Measurements from ENCODE around the gene MKNK2. TPM values are rescaled to one million over a fixed set of nuclear protein-coding genes. Genes with fewer than 3 reads are reported as not detected.

MKNK2 gene
- total RNA-seq (2022; extraction: Qiagen RNA extraction), result 39.5 to 67.8 TPM (median 62.7 TPM) in 5 replicates

DNA sequence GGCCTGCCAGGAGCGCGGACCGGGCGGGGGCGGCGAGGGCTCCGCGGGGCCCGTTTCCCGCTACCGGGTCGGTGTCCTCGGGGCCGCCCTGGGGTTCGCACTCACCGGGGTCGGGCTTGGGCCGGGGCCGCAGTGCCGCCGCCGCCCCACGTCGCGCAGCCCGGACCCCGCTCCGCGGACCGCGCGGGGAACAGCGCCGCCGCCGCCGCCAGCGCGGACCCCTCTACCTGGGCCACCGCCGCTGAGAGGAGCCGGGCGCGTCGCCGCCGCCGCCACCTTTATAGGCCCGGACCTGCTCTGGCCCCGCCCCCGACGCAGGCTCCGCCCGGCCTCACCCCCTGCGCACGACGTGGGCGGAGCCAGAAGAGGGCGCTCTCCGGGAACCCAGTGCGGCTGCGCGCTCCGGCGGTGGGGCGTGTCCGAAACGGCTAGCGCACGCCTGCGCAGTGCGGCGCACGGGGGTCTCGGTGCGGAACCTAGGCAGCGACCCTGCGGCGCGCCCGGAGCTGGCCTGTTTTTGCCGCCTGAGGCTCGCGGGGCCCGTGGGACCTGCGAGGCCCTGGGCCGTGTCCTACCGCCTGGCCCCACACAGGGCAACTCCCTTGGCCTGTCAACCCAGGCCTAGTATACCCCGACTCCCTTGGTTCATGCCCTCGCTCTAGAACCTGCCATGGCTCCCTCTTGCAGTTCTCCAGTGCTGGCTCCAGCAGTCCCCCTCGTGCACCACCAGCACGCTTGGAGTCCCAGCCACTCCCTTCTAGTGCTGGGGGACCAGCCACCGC lies at the start of gene MKNK2:
TSS of gene MKNK2 (minus strand) at position 254 of the 782 bp plus-strand sequence. CDS start 393 bp downstream, outside the sequence.

DNA sequence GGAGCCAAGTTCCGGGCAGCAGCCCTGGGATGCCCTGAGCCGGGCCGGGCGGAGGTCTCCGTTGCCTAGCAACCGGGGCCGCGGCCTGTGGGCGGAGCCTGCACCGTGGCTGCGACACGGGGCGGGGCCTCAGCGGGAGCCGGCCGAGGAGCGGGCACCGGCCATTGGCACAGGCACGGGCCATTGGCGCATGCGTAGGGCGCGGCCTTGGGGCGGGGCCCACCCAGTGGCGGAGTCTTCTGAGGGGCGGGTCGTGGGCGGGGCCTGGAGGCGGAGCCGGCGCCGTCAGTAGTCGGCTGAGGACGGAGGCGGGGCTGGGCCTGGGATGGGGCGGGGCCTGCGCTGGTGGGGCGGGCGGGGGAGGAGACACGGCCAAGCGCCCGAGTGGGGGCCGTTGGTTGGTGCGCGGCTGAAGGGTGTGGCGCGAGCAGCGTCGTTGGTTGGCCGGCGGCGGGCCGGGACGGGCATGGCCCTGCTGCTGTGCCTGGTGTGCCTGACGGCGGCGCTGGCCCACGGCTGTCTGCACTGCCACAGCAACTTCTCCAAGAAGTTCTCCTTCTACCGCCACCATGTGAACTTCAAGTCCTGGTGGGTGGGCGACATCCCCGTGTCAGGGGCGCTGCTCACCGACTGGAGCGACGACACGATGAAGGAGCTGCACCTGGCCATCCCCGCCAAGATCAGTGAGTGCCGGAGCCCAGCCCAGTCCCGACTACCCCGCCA lies 45.6 kb upstream of the MKNK2 start, which contains the start of gene IZUMO4:
TSS of gene IZUMO4 (plus strand) at position 436 of the 723 bp plus-strand sequence. CDS start at position 467, 31 bp downstream.

DNA sequence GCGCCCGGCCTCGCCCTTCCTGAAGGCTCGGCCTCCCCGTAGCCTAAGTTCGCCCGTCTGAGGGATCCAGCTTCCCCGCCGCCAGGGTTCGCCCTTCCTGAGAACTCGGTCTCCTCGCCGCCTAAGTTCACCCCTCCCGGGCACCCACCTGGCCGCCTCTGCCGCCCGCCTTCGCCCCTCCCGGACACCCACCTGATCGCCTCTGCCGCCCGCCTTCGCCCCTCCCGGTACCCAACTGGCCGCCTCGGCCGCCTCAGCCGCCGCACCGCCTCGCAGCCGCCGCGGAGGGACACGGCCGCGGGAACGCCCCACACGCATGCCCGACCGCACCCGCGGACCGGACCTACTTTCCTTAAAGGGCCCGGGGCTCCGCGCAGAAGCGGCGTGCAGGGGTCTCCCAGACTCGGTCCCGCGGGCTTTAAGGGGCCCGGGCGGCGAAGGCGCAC lies 45.0 kb upstream of the MKNK2 start, which contains the start of gene MOB3A:
TSS of gene MOB3A (minus strand) at position 293 of the 446 bp plus-strand sequence. CDS start 17,766 bp downstream, outside the sequence.

DNA sequence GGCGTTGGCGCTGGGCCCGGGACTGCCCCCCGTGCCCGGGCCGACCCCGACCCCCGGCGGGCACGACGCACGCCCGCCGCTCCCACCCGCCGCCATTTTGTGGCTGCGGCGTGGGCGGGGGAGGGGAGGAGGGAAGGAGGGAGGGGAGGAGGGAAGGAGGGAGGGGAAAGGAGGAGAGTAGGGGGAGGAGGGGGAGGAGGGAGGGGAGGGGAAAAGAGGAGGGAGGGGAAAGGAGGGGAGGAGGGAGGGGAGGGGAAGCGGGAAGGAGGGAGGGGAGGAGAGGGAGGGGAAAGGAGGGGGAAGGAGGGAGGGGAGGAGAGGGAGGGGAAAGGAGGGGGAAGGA lies 35.5 kb downstream of the MKNK2 start, which contains the start of gene BTBD2:
TSS of gene BTBD2 (minus strand) at position 107 of the 343 bp plus-strand sequence. CDS start at position 96, 11 bp downstream.

Other genes with a start within 250 kb of the MKNK2 start
- gene ATP8B3, start 239.0 kb downstream of the MKNK2 start, total RNA-seq (2022; extraction: Qiagen RNA extraction), result 1.9 to 3.1 TPM (median 2.8 TPM) in 5 replicates
- 16.8 to 21.2 TPM (median 20.8 TPM) in 5 replicates for gene REXO1, start 202.8 kb downstream of the MKNK2 start, total RNA-seq (2022; extraction: Qiagen RNA extraction)
- 16.4 to 31.3 TPM (median 27.5 TPM) in 5 replicates for gene KLF16, start 187.7 kb downstream of the MKNK2 start, total RNA-seq (2022; extraction: Qiagen RNA extraction)
- 19.9 to 42.6 TPM (median 40.1 TPM) in 5 replicates for gene ABHD17A, start 165.7 kb downstream of the MKNK2 start, total RNA-seq (2022; extraction: Qiagen RNA extraction)
- gene ADAT3, start 145.8 kb downstream of the MKNK2 start, total RNA-seq (2022; extraction: Qiagen RNA extraction), result 3.0 to 7.5 TPM (median 6.2 TPM) in 5 replicates
- 49.4 to 72.7 TPM (median 50.7 TPM) in 5 replicates for gene SCAMP4, start 145.8 kb downstream of the MKNK2 start, total RNA-seq (2022; extraction: Qiagen RNA extraction)
- gene CSNK1G2, start 110.1 kb downstream of the MKNK2 start, total RNA-seq (2022; extraction: Qiagen RNA extraction), result 33.9 to 53.7 TPM (median 52.8 TPM) in 5 replicates
- 31.2 to 47.9 TPM (median 44.4 TPM) in 5 replicates for gene BTBD2, start 35.5 kb downstream of the MKNK2 start, total RNA-seq (2022; extraction: Qiagen RNA extraction)
- gene MOB3A, start 45.1 kb upstream of the MKNK2 start, total RNA-seq (2022; extraction: Qiagen RNA extraction), result 10.1 to 12.6 TPM (median 11.4 TPM) in 5 replicates
- 0.40 to 0.66 TPM (median 0.50 TPM) in 5 replicates for gene IZUMO4, start 45.7 kb upstream of the MKNK2 start, total RNA-seq (2022; extraction: Qiagen RNA extraction)
- 68.0 to 83.8 TPM (median 81.2 TPM) in 5 replicates for gene AP3D1, start 100.3 kb upstream of the MKNK2 start, total RNA-seq (2022; extraction: Qiagen RNA extraction)
- 10.4 to 18.6 TPM (median 17.5 TPM) in 5 replicates for gene DOT1L, start 112.7 kb upstream of the MKNK2 start, total RNA-seq (2022; extraction: Qiagen RNA extraction)
- 39.0 to 63.0 TPM (median 60.0 TPM) in 5 replicates for gene PLEKHJ1, start 185.1 kb upstream of the MKNK2 start, total RNA-seq (2022; extraction: Qiagen RNA extraction)
- 66.8 to 75.9 TPM (median 71.0 TPM) in 5 replicates for gene SF3A2, start 185.6 kb upstream of the MKNK2 start, total RNA-seq (2022; extraction: Qiagen RNA extraction)
- 8.6 to 21.2 TPM (median 19.8 TPM) in 5 replicates for gene AMH, start 198.1 kb upstream of the MKNK2 start, total RNA-seq (2022; extraction: Qiagen RNA extraction)
- 0.41 to 0.78 TPM (median 0.51 TPM) in 5 replicates for gene JSRP1, start 205.2 kb upstream of the MKNK2 start, total RNA-seq (2022; extraction: Qiagen RNA extraction)
- not detected in 5 replicates for gene PEAK3, start 230.9 kb upstream of the MKNK2 start, total RNA-seq (2022; extraction: Qiagen RNA extraction)